Jurkat, Clone E6-1 (cell line): ENCODE data around the gene SLC6A17.

Experiments
- DNase-seq: peaks from one replicate; pipeline ENCODE4 v3.0.0-alpha.2; 2011; ENCODE audit warnings: low read depth, low spot score
- H3K4me3 ChIP-seq: 2 replicates; pipeline ENCODE4 v1.5.1; 2011; ENCODE audit warnings: mild to moderate bottlenecking, low read length, control low read depth, moderate library complexity

SLC6A17 gene

GRCh38 chr1:110229348-110230001, 79.2 kb downstream of the SLC6A17 start:
- DNase-seq, result no peak
- H3K4me3 ChIP-seq, result no peak overlapping the region

GRCh38 chr1:110230381-110231199, 80.3 kb downstream of the SLC6A17 start:
- no peak for DNase-seq
- no peak overlapping the region for H3K4me3 ChIP-seq

GRCh38 chr1:110233861-110234260, 83.6 kb downstream of the SLC6A17 start:
- DNase-seq, result no peak
- H3K4me3 ChIP-seq, result no peak overlapping the region

GRCh38 chr1:110234691-110235090, 84.4 kb downstream of the SLC6A17 start:
- no peak overlapping the region for H3K4me3 ChIP-seq
- no peak for DNase-seq

GRCh38 chr1:110235181-110235833, 85.0 kb downstream of the SLC6A17 start:
- H3K4me3 ChIP-seq, result no peak overlapping the region
- DNase-seq, result no peak

GRCh38 chr1:110235834-110236682, 85.8 kb downstream of the SLC6A17 start:
- no peak for DNase-seq
- H3K4me3 ChIP-seq, result no peak overlapping the region

GRCh38 chr1:110237386-110238152, 87.3 kb downstream of the SLC6A17 start:
- no peak overlapping the region for H3K4me3 ChIP-seq
- DNase-seq, result no peak

- no peak overlapping the region for H3K4me3 ChIP-seq
- DNase-seq, result no peak
Measured at GRCh38 chr1:110239441-110240430, 89.4 kb downstream of the SLC6A17 start.

GRCh38 chr1:110240476-110241210, 90.3 kb downstream of the SLC6A17 start:
- DNase-seq, result no peak
- H3K4me3 ChIP-seq, result no peak overlapping the region

GRCh38 chr1:110241516-110241915, 91.2 kb downstream of the SLC6A17 start:
- H3K4me3 ChIP-seq, result no peak overlapping the region
- no peak for DNase-seq

- no peak for DNase-seq
- H3K4me3 ChIP-seq, result no peak overlapping the region
Measured at GRCh38 chr1:110242062-110242461, 91.8 kb downstream of the SLC6A17 start.

- H3K4me3 ChIP-seq, result no peak overlapping the region
- DNase-seq, result no peak
Measured at GRCh38 chr1:110242731-110243130, 92.4 kb downstream of the SLC6A17 start.

- DNase-seq, result no peak
- no peak overlapping the region for H3K4me3 ChIP-seq
Measured at GRCh38 chr1:110243146-110243545, 92.9 kb downstream of the SLC6A17 start.

GRCh38 chr1:110243574-110243973, 93.3 kb downstream of the SLC6A17 start:
- H3K4me3 ChIP-seq, result no peak overlapping the region
- peak; percentile 29 for DNase-seq

GRCh38 chr1:110245876-110246620, 95.8 kb downstream of the SLC6A17 start:
- DNase-seq, result no peak
- H3K4me3 ChIP-seq, result no peak overlapping the region

GRCh38 chr1:110248746-110249145, 98.5 kb downstream of the SLC6A17 start:
- no peak for DNase-seq
- H3K4me3 ChIP-seq, result no peak overlapping the region
